CD1c-positive myeloid dendritic cell (primary cell): ENCODE measurements around the gene EHF.

ENCODE experiments used
- DNase-seq: peaks from one replicate; pipeline ENCODE4 v3.0.0-alpha.2; 2016; ENCODE audit errors: extremely low spot score

Gene EHF

DNA sequence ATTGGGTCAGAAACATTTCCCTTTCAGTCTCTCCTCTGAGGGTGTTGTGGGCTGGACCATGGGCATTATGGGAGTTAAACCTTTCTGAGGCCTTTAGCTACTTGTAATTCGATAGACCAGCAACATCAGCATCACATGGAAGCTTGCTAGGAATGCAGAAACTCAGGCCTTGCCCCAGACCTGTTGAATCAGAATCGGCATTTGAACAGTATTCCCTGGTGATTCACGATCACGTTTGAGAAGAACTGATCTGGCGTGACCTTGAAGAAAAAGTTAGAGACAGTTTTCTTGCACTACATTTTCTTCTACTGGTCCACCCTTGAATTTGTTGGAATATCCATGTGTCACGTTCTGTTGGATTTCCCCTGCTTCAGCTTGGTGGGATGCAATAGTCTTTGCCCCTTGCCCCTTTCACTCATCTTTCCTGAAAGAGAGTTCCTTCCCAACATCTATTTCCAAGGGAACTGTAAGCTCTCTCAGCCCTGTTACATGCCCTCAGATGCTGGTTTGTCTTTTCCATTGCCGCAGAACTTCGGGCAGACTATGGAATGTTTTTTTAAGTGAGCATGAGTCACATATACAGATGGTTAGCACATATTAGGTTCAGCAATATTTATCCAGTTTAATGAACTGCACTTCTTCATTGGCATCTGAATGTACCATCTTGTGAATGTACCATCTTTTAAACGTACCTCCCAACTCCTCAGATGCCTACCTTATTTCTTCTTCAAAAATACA lies 23.9 kb downstream of the EHF start:
- no peak for DNase-seq

DNA sequence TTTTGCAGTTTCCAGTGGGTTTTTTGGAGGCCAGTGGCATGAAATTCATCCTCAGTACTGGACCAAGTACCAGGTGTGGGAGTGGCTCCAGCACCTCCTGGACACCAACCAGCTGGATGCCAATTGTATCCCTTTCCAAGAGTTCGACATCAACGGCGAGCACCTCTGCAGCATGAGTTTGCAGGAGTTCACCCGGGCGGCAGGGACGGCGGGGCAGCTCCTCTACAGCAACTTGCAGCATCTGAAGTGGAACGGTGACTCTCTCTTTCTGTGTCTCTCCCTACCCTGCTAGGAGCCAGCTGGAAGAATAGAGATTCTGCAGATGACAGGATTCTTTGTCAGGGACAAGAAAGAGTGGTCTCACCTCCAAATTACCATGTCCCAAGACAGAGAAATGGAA lies 25.5 kb downstream of the EHF start:
- DNase-seq, result no peak

DNA sequence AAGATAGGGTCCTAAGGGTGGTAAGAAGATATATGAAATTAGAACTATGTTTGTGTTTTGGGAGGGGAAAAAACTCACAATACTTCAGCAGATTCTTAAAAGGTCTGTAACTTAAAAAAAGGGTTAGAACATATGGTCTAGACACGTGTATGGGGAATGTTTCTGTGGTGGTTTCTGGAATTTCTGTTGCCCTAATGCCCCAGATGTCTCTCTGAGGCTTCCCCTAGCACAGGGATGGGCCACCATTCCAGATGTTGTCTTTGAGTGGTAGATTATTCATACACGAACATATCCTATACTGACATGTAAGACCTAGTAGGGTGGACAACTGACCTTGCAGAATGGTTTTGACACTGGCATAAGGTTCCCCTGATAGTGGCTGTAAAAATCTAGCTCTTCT lies 26.2 kb downstream of the EHF start:
- no peak for DNase-seq

DNA sequence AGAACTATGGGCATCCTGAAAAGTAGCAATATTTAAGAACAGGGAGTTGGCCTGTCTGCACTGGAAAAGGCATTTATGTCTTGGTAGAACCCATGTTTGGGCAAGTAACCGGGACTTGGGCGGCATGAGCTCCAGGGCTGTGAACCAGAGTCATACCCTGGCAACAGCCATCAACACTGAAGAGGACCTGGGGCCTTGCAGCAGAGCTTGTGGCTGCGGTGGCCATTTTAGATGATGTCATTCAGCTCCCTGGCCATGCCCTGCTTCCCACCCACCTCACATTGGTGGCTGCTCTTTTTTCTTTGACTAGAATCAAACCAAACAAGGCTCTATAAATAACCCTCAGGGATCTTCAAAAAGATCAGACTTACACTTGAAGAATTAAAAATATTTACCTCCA lies 26.6 kb downstream of the EHF start:
- no peak for DNase-seq

DNA sequence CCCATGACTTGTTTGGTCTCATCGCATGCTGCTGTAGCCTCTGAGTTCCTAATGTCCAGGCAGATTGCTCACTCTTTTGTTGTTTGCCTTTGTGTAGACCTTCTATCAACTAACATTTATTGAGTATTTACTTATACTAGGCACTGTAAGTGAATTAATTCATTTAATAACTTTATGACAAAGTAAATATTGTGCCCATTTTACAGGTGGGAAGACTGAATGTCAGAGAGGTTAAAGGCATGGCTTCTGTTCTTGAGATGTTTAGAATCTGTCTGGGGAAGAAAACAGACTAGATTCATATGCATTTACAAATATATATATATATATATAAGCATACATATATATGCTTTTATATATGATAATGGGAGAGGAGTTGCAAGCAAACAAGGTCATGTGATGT lies 27.1 kb downstream of the EHF start:
- DNase-seq, result no peak

DNA sequence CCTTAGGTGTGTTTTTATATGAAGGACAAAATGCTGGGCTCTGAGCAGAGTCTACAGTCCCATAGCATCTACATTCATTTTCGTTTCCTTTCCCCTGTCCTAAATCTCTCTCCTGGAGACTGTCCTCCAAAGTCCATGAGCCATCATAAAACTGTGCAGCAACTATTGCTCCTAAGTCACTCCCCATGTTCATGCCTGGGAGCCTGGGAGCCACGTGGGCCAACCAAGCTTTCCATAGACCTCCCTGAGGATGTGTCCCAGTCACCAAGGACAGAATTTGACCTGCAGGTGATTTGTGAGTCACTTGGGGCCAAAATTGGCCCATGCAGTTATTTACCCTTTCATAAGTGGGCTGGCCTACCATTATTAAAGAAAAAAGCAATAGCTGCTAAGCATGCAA lies 28.7 kb downstream of the EHF start:
- DNase-seq, result no peak

DNA sequence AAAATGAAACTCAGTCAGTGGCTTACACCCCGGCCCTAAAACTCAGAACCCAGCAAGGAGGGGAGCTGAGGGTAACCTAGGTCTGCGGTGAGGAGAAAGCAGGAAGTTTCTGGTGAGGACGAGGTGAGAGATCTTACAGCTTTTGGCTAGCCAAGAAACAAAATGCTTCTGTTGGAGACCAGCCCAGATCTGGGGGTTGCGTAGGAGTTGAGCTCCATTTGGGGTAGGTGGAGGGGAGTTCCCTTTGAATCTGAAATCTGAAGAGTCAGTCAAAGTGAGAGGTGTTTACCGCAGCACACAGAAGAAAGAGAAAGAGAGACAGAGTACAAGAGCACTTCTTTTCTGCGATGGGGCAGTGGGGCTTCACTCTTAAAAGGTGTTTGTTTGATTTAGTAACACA lies 29.6 kb downstream of the EHF start:
- peak; percentile 76 for DNase-seq

DNA sequence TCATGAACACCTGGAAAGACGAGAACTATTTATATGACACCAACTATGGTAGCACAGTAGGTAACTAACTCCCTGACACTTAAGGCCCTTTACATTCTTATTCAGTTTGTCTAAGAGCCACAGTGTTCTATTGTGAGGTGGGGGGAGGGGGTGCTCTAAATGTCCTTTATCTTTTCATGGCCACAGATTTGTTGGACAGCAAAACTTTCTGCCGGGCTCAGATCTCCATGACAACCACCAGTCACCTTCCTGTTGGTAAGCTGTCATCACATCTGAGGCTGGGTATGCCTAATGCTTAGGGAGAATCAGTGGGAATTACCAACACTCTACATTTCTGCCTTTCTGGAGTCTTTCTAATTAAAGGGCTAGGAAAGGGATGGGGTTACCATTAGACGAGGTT lies 30.7 kb downstream of the EHF start:
- peak; percentile 28 for DNase-seq

DNA sequence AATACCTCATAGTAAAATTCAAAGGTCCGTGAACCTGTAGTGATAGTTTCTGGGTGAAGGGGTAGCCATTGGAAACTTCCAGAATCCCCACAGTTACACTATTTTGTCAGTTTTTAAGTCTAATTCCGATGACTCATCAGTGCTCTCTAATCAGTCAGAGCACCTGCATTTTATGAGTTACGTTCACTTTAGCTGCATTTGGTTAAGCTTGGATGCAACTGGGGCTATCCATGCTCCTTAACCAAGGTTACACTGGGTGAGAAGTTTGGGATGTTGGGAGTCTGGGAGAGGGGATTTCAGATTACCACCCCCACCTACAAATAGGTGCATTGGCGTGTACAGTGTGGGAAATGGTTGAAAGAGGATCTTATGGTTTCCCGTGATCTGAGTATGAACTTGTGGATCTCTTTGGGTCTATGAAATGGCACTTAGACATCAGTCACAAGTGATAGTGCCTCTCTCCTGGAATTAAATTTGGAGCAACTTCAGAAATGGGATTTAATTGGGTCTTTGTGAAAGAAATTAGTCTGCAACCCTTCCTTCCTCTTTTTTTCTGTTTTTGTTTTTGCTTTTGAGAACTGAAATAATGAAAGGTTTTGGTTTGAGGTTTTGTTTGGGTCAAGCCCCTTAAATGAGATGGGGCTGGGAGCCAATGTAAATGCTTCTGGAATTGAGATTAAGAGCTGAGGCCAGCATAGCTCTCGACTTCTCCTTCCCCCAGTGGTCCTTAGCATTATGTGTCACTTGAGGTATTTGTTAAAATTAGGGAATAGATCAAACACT lies 31.5 kb downstream of the EHF start:
- peak; percentile 52 for DNase-seq

DNA sequence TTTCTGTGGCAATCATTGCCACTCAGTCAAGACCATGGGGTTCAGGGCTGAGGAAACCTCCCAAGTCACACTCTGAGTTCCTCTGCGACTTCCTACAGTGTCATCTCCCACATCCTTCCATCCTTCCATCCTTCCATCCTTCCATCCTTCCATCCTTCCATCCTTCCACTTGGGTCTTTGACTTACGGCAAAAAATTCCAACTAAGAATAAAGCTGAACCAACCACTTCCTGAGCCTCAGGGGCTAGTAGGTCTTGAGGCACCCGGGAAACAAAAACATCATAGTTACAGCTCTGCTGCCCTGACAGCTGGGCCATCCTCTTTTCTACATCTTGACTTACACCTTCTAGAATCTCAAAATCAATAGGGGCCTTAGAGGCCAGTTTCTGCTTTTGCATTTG lies 32.1 kb downstream of the EHF start:
- DNase-seq, result no peak

DNA sequence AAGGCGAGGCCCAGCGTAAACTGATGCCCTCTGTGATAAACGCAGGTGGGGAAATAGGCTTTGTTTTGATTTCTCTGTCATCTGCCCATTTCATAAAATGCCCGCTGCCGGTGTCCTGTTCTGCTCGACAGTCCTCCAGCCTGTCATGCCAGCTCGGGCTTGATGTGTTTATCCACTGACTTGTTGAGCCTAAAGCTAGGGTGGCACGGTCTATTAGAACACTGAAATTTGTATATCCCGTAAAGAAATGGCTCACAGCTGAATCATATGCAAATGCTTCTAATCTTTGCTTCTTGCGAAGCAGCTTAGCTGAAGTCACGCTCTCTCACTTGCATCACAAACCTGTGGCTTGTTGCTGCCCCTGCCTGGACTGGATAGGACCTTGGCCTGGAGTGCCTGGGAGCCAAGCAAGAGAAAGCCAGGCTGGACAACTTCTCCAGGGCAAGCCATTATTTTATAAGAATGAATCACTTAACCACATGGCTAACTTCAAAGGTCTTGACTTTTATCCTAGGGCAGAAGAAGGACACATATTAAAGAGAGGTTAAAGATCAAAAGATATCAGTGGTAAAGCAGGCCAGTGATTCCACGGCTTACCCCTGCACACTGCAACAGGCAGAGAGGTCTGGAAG lies 33.1 kb downstream of the EHF start:
- peak; percentile 78 for DNase-seq

DNA sequence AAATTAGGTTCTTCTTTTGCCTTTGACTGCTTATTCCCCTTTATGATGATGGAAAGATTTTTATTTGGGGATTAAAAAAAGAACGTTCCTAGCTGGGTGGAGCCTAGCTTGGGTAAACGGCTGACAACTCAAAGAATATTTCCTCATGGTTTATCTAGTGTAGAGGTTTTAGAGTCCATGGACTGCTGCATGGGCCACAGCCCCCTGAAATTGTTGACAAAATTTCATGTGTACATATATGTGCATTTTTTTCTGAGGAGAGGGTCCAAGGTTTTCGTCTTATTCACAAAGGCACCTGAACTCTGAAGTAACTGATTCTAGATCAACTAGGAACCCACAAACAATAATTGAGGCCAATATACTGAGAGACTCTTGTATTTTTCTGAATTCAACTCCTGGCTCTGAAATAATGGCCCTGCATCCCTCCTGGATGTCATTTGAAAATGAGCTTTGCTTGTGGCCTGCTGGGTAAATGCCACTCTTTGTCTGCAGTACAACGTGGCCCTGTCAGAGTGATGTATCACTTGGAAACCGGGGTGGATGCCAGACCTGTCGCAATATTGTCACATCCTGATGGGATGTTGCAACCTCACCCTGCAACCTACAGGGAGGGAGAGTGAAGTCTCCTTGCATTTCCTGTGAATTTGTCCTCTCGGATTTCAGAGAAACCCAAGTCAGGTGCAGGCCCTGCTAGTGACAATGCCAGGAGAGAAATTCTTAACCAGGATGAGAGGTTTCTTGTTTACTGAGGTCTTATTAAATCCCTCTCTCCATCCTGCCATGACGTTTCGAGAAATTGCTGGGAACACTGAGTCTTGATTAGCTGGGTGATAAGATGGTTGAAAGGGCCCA lies 33.8 kb downstream of the EHF start:
- DNase-seq, result peak; percentile 74

DNA sequence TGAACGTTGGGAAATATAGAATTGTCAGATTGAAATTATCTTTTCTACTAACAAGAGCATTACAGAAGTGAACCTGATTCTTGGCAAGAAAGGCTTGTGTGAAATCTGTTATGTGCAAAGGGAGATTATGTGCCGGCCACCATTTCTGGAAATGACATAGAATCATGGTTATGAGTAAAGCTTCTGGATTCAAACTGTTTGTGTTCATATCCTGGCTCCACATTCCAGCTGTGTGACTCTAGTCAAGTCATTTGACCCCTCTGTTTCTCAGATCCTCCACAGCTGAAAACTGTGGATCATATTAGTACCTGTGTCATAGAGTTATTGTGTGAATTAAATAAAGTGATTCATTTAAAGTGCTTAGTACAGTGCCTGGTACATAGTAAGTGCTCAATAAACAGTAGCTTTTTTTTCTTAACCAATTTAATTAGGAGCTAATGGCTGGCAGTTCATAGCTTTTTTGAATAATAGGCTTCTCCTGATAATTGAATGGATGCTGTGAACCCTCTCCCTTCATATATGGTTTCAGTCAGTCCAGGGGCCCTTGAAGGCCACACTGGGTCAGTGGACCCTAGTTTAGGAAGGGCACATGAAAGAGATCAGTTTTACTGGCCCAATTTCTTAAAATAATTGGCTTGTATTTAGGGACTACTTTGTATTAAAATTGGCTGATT lies 34.6 kb downstream of the EHF start:
- peak; percentile 7 for DNase-seq

DNA sequence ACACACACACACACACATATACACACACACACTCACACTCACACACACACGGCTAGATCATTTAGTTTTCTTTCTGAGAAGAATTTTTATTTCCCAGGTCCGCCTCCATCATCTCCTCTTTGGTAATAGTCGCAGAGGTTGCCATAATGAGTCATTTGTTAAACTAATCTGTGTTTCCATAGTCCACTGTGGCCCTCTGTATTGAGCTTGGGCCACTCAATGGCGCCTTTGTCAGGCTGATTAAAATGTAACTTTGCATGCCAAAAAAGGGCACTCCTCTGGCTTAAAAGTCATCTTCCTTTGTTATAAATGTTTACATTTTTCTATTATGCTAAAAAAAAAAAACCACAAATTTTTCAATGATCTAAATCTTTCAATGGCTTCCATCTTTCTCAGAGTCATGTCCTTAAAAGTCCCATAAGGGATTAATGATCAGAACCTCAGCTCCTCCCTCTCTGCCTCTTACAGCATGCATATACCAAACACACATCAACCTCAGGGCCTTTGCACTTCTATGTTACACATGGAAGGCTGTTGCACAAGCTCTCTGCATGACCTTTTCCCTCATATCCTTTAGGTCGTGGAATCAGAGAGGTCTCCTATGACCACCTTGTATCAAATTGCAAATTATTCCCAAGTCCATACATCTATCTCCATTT lies 35.3 kb downstream of the EHF start:
- DNase-seq, result no peak

DNA sequence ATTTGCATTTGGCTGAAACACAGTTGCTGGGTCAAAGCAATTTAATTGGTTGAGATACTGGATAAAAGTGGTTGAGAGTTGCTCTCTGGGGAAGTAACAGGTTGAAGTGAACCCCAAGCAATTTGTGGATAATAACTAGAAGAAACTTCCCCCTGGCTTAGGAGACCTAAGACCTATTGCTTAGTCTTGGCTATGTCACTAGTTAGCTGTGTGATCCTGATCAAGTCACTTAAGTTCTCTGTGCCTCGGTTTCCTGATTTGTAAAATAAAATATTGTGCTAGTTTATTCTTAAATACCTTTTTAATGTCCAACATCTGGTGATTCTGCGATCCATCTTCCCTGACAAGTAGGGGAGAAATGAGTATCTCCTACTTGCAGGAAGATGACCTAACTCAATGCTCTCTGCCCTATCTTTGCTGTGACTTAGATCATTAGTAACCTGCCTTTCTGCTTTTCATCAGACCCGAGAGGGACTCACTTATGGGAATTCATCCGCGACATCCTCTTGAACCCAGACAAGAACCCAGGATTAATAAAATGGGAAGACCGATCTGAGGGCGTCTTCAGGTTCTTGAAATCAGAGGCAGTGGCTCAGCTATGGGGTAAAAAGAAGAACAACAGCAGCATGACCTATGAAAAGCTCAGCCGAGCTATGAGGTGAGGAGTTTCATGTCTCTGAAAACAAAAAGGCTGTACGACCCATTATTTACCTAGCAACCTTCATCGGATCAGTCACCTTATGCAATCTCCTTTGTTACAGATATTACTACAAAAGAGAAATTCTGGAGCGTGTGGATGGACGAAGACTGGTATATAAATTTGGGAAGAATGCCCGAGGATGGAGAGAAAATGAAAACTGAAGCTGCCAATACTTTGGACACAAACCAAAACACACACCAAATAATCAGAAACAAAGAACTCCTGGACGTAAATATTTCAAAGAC lies 37.5 kb downstream of the EHF start:
- DNase-seq, result no peak

DNA sequence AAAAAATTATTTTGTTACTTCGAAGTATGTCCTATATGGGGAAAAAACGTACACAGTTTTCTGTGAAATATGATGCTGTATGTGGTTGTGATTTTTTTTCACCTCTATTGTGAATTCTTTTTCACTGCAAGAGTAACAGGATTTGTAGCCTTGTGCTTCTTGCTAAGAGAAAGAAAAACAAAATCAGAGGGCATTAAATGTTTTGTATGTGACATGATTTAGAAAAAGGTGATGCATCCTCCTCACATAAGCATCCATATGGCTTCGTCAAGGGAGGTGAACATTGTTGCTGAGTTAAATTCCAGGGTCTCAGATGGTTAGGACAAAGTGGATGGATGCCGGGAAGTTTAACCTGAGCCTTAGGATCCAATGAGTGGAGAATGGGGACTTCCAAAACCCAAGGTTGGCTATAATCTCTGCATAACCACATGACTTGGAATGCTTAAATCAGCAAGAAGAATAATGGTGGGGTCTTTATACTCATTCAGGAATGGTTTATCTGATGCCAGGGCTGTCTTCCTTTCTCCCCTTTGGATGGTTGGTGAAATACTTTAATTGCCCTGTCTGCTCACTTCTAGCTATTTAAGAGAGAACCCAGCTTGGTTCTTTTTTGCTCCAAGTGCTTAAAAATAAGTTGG lies 38.3 kb downstream of the EHF start:
- no peak for DNase-seq

DNA sequence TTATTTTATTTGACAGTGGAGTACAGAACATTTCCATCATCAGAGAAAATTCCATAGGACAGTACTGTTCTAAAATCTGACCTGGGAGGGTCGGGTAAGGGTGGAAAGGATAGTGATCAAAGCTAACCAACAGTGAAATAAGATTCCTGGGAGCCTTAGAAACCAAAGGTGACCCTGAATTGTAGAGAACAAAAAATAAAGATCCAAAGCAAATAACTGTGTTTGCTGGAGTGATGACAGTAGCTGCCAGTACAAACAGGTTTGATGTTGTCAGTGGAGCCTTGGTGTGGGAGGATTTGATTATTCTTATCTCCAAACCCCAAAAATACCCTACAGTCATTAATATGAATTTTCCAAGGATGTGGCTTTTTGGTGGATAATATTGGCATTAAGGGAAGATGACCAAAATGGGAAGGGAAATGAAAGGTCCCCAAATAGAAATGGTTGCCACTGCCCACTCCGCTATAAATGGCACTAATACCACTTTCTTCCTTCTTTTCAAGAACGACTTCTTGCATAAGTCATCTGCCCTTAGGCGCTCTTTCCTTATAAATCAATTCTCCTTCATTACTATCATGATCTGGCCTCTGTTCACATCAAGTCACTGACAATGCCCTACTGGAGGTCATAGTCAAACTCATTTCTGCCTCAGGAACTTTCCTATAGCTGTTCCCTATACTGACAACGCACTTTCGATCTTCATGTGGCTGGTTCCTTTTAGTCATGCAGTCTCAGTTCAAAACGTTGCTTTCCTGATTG lies 44.4 kb downstream of the EHF start:
- DNase-seq, result no peak

DNA sequence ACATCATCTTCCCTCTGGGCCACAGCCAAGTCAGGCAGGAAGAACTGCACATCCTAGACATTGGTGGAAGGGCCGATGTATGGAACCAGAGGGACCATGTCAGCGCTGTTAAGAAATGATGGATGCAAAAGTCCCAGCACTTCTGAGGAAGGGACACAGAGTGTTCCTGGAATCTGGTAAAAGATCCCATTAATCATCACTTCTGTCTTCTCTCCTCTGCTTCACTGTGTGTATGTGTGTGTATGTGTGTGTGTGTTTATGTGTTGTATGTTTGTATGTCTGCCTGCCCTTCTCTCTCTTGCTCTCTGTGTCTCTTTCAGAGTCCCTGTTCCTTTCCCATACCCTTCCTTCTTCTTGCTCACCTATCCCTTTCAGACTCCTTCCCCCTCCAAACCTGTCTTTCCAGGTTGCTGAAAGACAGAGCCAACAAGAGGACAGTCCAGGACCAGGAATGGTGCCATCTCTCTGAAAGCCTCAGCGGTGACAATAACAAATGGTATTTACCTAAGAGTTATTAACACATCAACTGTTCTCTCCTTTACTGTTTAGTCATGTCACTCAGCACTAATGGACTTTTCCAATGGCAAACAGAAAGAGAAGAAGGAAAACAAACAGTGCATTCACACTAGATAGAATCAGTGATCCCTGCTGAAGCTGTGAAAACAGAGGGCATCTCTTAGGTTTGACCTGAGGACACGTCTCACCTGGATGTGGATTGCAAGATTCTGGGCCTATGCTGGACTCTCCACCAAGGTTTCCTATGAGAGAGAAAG lies 47.1 kb downstream of the EHF start:
- DNase-seq, result no peak
